ENCODE data around the gene ATP10A. TPM values are rescaled to one million over a fixed set of nuclear protein-coding genes. Genes with fewer than 3 reads are reported as not detected.

ATP10A gene
- total RNA-seq, 1 donor from 2014 or later, result 48.0 TPM

DNA sequence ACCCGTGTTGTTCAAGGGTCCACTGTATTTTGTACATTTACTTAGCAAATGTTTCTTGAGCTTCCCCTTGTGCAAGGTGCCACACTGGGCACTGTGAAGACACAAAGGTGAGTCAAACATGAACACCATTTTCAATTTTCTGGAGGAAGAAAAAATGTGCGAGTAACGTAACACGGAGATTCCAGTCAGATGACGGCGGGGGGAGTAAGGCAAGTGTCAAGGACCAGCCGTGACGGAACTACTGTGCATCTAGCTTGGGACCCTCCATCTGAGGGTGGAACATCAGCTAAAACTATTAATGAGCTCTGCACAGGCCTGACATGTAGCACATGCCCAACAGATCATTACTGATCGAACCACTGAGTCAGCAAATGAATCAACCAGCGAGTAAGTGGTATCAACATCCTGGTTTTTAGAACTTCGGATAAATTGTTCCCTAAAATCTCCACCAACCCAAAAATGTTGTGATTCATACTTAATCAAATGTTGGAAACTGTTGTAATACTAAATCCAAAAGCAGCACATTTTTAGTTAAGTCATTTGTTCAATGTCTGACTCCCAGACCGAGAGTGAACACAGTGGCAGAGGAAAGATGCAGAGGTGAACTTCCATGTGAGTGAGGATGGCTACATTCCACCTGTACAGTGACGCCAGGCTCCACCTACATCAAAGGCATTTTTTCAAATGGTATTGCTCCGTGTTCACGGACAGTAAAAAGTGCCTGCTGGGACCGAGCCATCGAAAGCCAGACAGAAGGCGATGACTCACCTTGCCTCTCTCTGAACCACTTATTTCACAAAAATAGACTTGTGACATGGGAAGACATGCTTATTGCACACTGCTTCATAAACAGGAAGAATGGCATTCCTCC lies 172.2 kb downstream of the ATP10A start:
- Mint-ChIP-seq H3K36me3 (ENCODE audit: low read depth) (peaks cover 53% of the 10 kb centered on the region), H3K4me1 (no peaks in the 10 kb centered on the region), H3K4me3 (no peak overlapping the region), H3K27ac (no peak overlapping the region), H3K9me3 (no peaks in the 10 kb centered on the region), H3K27me3 (no peaks in the 10 kb centered on the region)
- no peak for DNase-seq
- intact Hi-C loops (cut with micrococcal nuclease), result no loop called here

GRCh38 chr15:25689592-25689991 lies 173.5 kb downstream of the ATP10A start:
- Mint-ChIP-seq H3K4me3 (no peak overlapping the region), H3K27ac (no peak overlapping the region), H3K9me3 (no peaks in the 10 kb centered on the region), H3K27me3 (no peaks in the 10 kb centered on the region), H3K4me1 (peaks cover 5% of the 10 kb centered on the region), H3K36me3 (ENCODE audit: low read depth) (peaks cover 57% of the 10 kb centered on the region)
- DNase-seq, result no peak
- intact Hi-C loops (cut with micrococcal nuclease), result no loop called here

DNA sequence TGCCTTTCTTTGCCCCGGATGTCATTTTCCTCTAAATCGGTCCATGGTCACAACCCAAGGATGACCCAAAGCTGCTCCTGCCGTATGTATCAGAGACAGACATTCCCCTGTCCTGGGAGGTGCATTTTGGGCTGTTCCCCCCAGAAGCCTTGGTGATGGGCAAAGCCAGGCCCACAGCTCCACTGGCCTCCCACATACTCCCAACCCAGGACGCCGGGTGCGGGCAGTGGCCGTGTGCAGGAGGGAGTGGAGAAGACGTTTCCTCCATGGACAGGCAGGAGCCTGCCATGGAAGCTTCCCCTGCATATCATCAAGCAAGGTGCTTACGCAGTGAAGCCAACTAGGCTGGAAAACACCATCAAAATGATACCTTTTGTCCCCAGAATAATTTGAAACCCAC lies 175.0 kb downstream of the ATP10A start:
- H3K36me3 Mint-ChIP-seq (ENCODE audit: low read depth), result peaks cover 60% of the 10 kb centered on the region
- H3K9me3 Mint-ChIP-seq, result no peaks in the 10 kb centered on the region
- no peaks in the 10 kb centered on the region for H3K27me3 Mint-ChIP-seq
- DNase-seq, result no peak
- no peak overlapping the region for H3K27ac Mint-ChIP-seq
- peaks cover 5% of the 10 kb centered on the region for H3K4me1 Mint-ChIP-seq
- intact Hi-C loops (cut with micrococcal nuclease), result no loop called here
- H3K4me3 Mint-ChIP-seq, result no peak overlapping the region

GRCh38 chr15:25687689-25688088 lies 175.4 kb downstream of the ATP10A start:
- H3K27ac Mint-ChIP-seq, result no peak overlapping the region

GRCh38 chr15:25687276-25687675 lies 175.9 kb downstream of the ATP10A start:
- peaks cover 61% of the 10 kb centered on the region for H3K36me3 Mint-ChIP-seq (ENCODE audit: low read depth)
- no peaks in the 10 kb centered on the region for H3K9me3 Mint-ChIP-seq
- intact Hi-C loops (cut with micrococcal nuclease), result no loop called here
- no peaks in the 10 kb centered on the region for H3K27me3 Mint-ChIP-seq
- H3K27ac Mint-ChIP-seq, result no peak overlapping the region
- no peak overlapping the region for H3K4me3 Mint-ChIP-seq
- no peak for DNase-seq
- H3K4me1 Mint-ChIP-seq, result peaks cover 5% of the 10 kb centered on the region

More at GRCh38 chr15:25687689-25688088, 175.4 kb downstream of the ATP10A start:
- Mint-ChIP-seq H3K4me3 (no peak overlapping the region), H3K36me3 (ENCODE audit: low read depth) (peaks cover 62% of the 10 kb centered on the region), H3K27me3 (no peaks in the 10 kb centered on the region), H3K4me1 (peaks cover 5% of the 10 kb centered on the region), H3K9me3 (no peaks in the 10 kb centered on the region)
- intact Hi-C loops (cut with micrococcal nuclease), result no loop called here
- no peak for DNase-seq

DNA sequence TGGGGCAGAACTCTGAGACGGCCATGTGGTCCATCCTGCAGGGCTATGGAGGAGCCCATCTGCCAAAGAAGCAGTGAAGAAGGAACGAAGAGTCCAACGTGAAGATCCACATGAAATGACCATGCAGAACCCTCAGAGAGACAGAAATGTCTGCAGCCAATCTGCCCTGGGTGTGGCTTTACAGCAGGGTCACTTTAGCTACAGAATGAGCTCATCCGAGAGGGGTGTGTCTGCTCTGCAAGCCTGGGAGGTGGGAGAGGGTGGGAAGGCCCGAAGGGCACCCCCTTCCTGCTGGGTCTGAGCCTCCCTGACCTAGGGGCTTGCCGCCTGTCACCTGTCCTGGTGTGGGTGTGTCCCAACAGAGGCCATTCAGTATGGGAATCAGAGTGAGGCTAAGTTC lies 176.3 kb downstream of the ATP10A start:
- Mint-ChIP-seq H3K27me3 (no peaks in the 10 kb centered on the region), H3K4me1 (peaks cover 5% of the 10 kb centered on the region), H3K9me3 (no peaks in the 10 kb centered on the region), H3K27ac (no peak overlapping the region), H3K4me3 (no peak overlapping the region), H3K36me3 (ENCODE audit: low read depth) (peaks cover 64% of the 10 kb centered on the region)
- no peak for DNase-seq
- intact Hi-C loops (cut with micrococcal nuclease), result no loop called here

GRCh38 chr15:25684521-25685431 lies 178.4 kb downstream of the ATP10A start:
- Mint-ChIP-seq H3K4me3 (no peak overlapping the region), H3K36me3 (ENCODE audit: low read depth) (peaks cover 68% of the 10 kb centered on the region), H3K27me3 (no peaks in the 10 kb centered on the region), H3K9me3 (no peaks in the 10 kb centered on the region), H3K27ac (no peak overlapping the region), H3K4me1 (peaks cover 5% of the 10 kb centered on the region)
- intact Hi-C loops (cut with micrococcal nuclease), result no loop called here
- no peak for DNase-seq

GRCh38 chr15:25683911-25684310 lies 179.2 kb downstream of the ATP10A start:
- no peak for DNase-seq
- no peaks in the 10 kb centered on the region for H3K9me3 Mint-ChIP-seq
- H3K27ac Mint-ChIP-seq, result no peak overlapping the region
- H3K36me3 Mint-ChIP-seq (ENCODE audit: low read depth), result peaks cover 65% of the 10 kb centered on the region
- H3K27me3 Mint-ChIP-seq, result no peaks in the 10 kb centered on the region
- no peak overlapping the region for H3K4me3 Mint-ChIP-seq
- intact Hi-C loops (cut with micrococcal nuclease), result no loop called here
- peaks cover 5% of the 10 kb centered on the region for H3K4me1 Mint-ChIP-seq

DNA sequence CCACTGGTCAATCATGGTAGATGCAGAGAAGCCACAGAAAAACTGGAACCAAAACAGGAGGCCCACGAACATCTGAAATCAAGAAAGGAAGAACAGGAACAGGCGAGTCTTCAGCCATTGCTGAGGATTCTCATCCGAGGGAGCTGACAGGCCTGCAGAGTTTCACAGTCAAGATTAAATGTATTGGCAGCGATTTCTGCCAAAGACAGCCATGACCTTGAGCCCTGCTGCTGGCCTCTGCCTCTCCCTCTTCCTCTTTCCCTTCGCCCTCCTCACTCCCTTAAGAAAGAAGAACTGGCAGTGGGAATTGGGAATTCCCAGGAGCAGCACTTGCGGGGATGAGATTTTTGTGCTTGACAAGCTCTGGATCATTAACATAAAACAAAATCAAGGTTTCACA lies 179.7 kb downstream of the ATP10A start:
- H3K9me3 Mint-ChIP-seq, result no peaks in the 10 kb centered on the region
- no peaks in the 10 kb centered on the region for H3K27me3 Mint-ChIP-seq
- H3K27ac Mint-ChIP-seq, result no peak overlapping the region
- no peak overlapping the region for H3K4me3 Mint-ChIP-seq
- peaks cover 66% of the 10 kb centered on the region for H3K36me3 Mint-ChIP-seq (ENCODE audit: low read depth)
- peaks cover 5% of the 10 kb centered on the region for H3K4me1 Mint-ChIP-seq
- intact Hi-C loops (cut with micrococcal nuclease), result no loop called here
- DNase-seq, result no peak

- Mint-ChIP-seq H3K4me3 (no peak overlapping the region), H3K36me3 (ENCODE audit: low read depth) (peaks cover 61% of the 10 kb centered on the region), H3K4me1 (peaks cover 5% of the 10 kb centered on the region), H3K27me3 (no peaks in the 10 kb centered on the region), H3K27ac (no peak overlapping the region), H3K9me3 (no peaks in the 10 kb centered on the region)
- intact Hi-C loops (cut with micrococcal nuclease), result no loop called here
- DNase-seq, result no peak
Observed at GRCh38 chr15:25682340-25682739, 180.8 kb downstream of the ATP10A start.

DNA sequence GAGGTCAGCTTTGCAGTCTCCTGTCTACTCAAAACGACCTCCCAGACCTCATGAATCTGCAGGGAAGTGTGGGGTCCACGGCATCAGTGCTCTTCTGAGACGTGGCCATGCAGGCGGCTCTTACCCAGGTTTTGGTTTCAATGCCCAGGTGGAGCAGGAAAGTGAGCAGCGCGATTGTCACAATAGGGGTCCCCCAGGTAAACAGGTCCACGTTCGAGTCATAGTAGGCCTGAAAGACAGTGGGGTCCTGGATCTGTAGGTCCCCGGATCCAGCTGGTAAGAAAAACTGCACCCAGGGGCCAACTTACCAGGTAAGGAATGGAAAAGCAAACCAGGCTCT lies 182.5 kb downstream of the ATP10A start:
- H3K4me1 Mint-ChIP-seq, result peaks cover 5% of the 10 kb centered on the region
- H3K4me3 Mint-ChIP-seq, result no peak overlapping the region
- peaks cover 62% of the 10 kb centered on the region for H3K36me3 Mint-ChIP-seq (ENCODE audit: low read depth)
- no peak for DNase-seq
- no peaks in the 10 kb centered on the region for H3K27me3 Mint-ChIP-seq
- intact Hi-C loops (cut with micrococcal nuclease), result no loop called here
- H3K27ac Mint-ChIP-seq, result no peak overlapping the region
- no peaks in the 10 kb centered on the region for H3K9me3 Mint-ChIP-seq

- no peak for DNase-seq
- Mint-ChIP-seq H3K27me3 (no peaks in the 10 kb centered on the region), H3K36me3 (ENCODE audit: low read depth) (peaks cover 59% of the 10 kb centered on the region), H3K4me1 (peaks cover 4% of the 10 kb centered on the region), H3K27ac (no peak overlapping the region), H3K4me3 (no peak overlapping the region), H3K9me3 (no peaks in the 10 kb centered on the region)
- intact Hi-C loops (cut with micrococcal nuclease), result no loop called here
Observed at GRCh38 chr15:25679964-25680685, 183.0 kb downstream of the ATP10A start.

DNA sequence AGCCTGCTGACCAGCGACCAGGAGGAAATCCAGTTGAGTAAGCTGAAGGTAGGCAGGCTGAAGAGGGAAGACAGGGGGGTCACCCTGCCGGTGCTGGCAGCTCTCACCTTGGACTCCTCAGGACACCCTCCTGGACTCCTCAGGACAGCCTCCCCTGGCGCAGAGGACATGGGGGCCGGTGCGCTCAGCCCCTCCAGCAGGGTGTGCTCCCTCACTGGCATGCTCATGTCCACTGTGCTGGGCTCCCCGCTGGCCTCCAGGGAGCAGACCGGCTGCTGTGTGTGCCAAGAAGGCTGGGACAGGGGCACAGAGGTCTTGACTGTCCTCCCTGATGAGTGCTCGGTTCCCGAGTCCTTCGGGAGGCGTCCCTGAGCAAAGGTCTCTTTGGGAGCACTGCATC lies 183.6 kb downstream of the ATP10A start:
- no peaks in the 10 kb centered on the region for H3K4me1 Mint-ChIP-seq
- H3K36me3 Mint-ChIP-seq (ENCODE audit: low read depth), result peaks cover 52% of the 10 kb centered on the region
- intact Hi-C loops (cut with micrococcal nuclease), result no loop called here
- H3K9me3 Mint-ChIP-seq, result no peaks in the 10 kb centered on the region
- DNase-seq, result no peak
- no peak overlapping the region for H3K4me3 Mint-ChIP-seq
- H3K27ac Mint-ChIP-seq, result no peak overlapping the region
- H3K27me3 Mint-ChIP-seq, result no peaks in the 10 kb centered on the region

DNA sequence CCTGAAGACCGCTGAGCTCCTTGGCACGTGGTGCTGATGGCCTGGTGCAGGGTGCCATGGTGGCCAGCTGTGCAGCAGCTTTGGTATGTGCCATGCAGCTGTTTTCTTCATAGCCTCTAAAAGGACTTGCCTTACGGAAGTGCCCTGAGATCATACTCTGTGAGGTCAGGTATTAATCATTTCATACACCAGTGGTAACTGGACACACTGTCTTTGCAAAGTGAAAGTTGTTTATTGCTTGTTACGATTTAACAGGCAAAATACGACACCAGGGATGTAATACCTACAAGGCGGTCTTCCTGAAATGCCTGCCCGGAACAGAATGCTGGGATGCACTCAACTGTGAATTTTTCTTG lies 184.6 kb downstream of the ATP10A start:
- no peaks in the 10 kb centered on the region for H3K4me1 Mint-ChIP-seq
- no peak overlapping the region for H3K27ac Mint-ChIP-seq
- no peak for DNase-seq
- intact Hi-C loops (cut with micrococcal nuclease), result no loop called here
- H3K4me3 Mint-ChIP-seq, result no peak overlapping the region
- no peaks in the 10 kb centered on the region for H3K27me3 Mint-ChIP-seq
- H3K36me3 Mint-ChIP-seq (ENCODE audit: low read depth), result peaks cover 44% of the 10 kb centered on the region
- H3K9me3 Mint-ChIP-seq, result no peaks in the 10 kb centered on the region
